PC-3 (cell line): ENCODE data around the gene CARS1.

Experiments used
- EZH2 ChIP-seq: fragments of 300-600 bp; sonication (generic); IDR thresholded peaks from one replicate; pipeline ENCODE4 v1.6.1; 2017; ENCODE audit warnings: antibody characterized with exemption, mild to moderate bottlenecking, low read length; ENCODE audit not compliant: unreplicated experiment
- EZH2phosphoT487 ChIP-seq: fragments of 300-600 bp; sonication (generic); IDR thresholded peaks from 2 replicates; pipeline ENCODE4 v1.6.1; 2018; ENCODE audit warnings: mild to moderate bottlenecking, antibody characterized with exemption, low read length, borderline replicate concordance

DNA sequence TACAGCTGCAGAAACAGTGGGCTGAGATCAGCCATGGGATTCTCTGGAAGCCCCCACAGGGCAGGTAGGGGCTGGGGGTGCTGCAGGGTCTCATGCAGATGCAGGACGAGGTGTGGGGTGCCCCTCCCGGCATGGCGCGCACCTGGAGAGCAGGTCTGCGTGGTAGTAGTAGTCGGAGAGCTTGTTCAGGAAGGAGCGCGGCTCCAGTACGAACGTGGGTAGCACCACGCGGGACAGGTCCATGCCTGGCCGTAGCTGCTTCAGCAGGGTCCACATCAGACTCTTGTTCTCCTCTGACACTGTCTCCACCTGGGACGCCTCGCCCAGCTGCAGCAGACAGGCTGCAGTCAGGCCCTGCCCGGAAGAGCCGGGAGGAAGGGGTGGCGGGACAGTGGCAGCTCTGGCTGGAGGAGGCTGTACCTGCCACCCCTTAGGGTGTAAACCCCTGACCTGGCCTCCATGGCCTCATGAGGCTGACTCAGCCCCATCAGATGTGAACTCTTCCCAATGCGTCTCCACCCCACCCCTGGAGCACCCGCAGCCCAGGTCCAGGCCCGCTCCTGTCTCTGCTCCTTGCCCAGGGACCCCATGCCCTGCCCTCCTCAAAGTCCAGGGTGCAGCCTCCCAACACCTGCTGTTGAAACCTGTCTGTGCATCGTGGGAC, 47.0 kb upstream of the CARS1 start:
- TF ChIP-seq EZH2phosphoT487 = no peak
- no peak for TF ChIP-seq EZH2
